Testis (tissue), 3 donors: ENCODE data around the gene WASF2. TPM values are rescaled to one million over a fixed set of nuclear protein-coding genes. Genes with fewer than 3 reads are reported as not detected.
A peak's percentile ranks its signal among the peaks of the same experiment; 100 is the strongest.

Source experiments
- DNase-seq: peaks from one replicate; pipeline ENCODE4 v3.0.0-alpha.2; 2019
- H3K27ac ChIP-seq, 2 donors: fragments of 200-600 bp; sonication (generic); one replicate each; pipeline ENCODE4 v1.5.1; 2019
- H3K27me3 ChIP-seq: fragments of 200-600 bp; sonication (generic); one replicate; pipeline ENCODE4 v1.5.1; 2019
- H3K36me3 ChIP-seq: fragments of 200-600 bp; sonication (generic); one replicate; pipeline ENCODE4 v1.5.1; 2017; ENCODE audit warnings: low read depth; ENCODE audit errors: missing control alignments
- H3K4me1 ChIP-seq: fragments of 200-600 bp; sonication (generic); one replicate; pipeline ENCODE4 v1.5.1; 2019
- H3K4me3 ChIP-seq, 2 donors: fragments of 200-600 bp; sonication (generic); one replicate each; pipeline ENCODE4 v1.5.1; 2017 to 2019
- H3K9me3 ChIP-seq: fragments of 200-600 bp; sonication (generic); one replicate; pipeline ENCODE4 v1.5.1; 2017
- POLR2A ChIP-seq: fragments of 450-650 bp; IDR thresholded peaks from one replicate; pipeline ENCODE4 v1.6.1; 2017; ENCODE audit warnings: antibody characterized with exemption, mild to moderate bottlenecking, moderate library complexity
- WGBS, 2 donors: methylation state at CpG; one replicate each; pipeline ENCODE4 v1.1.5; 2018; 5-methylcytosine and 5-hydroxymethylcytosine counted together
- intact Hi-C: fragments of 100-400 bp; cut with DNase I; formaldehyde crosslinking; loops from one replicate; pipeline ENCODE4 v1.15.1; 2023; ENCODE audit warnings: low total_unique reads
- polyA plus RNA-seq: library from polyadenylated mRNA; stranded (reverse); fragments of 350-450 nt; fragmentation: Illumina TruSeq; extraction: RNeasy Lipid Tissue Mini Kit (QIAGEN cat#74804); gene quantifications from one replicate; pipeline ENCODE4 v1.2.3, GENCODE V29; 2014; ENCODE audit warnings: low read depth, low replicate concordance; ENCODE audit not compliant: insufficient read depth
- total RNA-seq, 2 donors: library from RNA; depleted of rRNA; stranded (reverse); fragments of >200 nt; gene quantifications; one replicate each; pipeline ENCODE4 v1.2.3, GENCODE V29; 2016
- TF ChIP-seq, protein P1 (sequence below), 3 experiments: fragments of 450-650 bp in 2 of 3; fragments of 200-600 bp in 1 of 3; sonication (generic) in 1 of 3; IDR thresholded peaks; one replicate each; pipeline ENCODE4 v1.5.1; 2016 to 2019; ENCODE audit warnings: antibody characterized with exemption in 3 of 3, mild to moderate bottlenecking in 2 of 3, moderate library complexity in 1 of 3

Gene WASF2
- total and polyA plus RNA-seq, 3 donors from 2014 or later, result 57.8 to 128 (median 58.0) TPM

DNA sequence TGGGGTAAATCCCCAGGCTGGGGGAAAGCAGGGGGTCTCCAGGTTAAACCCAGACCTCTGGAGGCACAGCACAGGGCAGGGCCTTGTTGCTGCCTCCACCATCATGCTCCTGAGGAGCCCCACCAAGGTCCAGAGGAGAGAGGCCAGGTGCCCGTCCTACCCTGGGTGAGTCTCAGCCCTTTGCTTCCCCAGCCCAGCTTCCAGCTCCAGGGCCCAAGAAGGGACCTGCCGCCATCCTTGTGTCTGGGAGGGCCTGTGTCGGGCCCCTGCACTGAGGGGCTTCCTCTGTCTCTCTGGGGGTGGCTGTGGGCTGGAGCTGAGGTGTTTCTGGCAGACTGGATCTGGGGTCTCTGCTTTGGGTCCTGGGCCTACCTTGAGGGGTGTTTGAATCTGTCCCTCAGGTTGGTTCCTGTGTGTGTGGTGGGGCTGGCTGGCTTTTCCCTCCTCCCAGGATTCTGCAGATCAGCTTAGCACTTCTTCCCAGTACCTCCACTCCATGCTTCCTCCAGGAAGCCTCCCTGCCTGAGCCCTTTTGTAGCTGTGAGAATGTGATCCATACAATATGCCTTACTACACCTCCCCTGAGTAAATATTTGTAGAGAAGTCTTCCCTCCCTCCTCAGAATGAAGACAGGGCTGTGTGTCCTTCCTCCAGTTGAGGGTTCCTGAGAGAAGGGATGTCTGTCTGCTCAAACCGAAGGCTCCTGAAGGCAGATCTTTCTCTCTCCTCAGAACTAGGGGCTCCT lies 91.4 kb downstream of the WASF2 start:
- Histone ChIP-seq H3K27me3 (no peaks in the 10 kb centered on the region), H3K4me1 (peaks cover 21% of the 10 kb centered on the region), H3K4me3 (no peak overlapping the region), H3K27ac (no peak overlapping the region), H3K36me3 (no peaks in the 10 kb centered on the region), H3K9me3 (no peaks in the 10 kb centered on the region)
- TF ChIP-seq POLR2A, result no peak
- TF ChIP-seq, protein P1, sequence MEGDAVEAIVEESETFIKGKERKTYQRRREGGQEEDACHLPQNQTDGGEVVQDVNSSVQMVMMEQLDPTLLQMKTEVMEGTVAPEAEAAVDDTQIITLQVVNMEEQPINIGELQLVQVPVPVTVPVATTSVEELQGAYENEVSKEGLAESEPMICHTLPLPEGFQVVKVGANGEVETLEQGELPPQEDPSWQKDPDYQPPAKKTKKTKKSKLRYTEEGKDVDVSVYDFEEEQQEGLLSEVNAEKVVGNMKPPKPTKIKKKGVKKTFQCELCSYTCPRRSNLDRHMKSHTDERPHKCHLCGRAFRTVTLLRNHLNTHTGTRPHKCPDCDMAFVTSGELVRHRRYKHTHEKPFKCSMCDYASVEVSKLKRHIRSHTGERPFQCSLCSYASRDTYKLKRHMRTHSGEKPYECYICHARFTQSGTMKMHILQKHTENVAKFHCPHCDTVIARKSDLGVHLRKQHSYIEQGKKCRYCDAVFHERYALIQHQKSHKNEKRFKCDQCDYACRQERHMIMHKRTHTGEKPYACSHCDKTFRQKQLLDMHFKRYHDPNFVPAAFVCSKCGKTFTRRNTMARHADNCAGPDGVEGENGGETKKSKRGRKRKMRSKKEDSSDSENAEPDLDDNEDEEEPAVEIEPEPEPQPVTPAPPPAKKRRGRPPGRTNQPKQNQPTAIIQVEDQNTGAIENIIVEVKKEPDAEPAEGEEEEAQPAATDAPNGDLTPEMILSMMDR (IDR thresholded peaks at IDR 0.05), result no peak
- WGBS, 2 donors, result 63 to 89% methylated on average over 1 to 4 of the region's 4 CpGs
- intact Hi-C loops, result loop anchor here (10.0 kb wide), 1 partner anchor 206 kb away; the partner anchor contains the start of gene AHDC1
- DNase-seq, result no peak

DNA sequence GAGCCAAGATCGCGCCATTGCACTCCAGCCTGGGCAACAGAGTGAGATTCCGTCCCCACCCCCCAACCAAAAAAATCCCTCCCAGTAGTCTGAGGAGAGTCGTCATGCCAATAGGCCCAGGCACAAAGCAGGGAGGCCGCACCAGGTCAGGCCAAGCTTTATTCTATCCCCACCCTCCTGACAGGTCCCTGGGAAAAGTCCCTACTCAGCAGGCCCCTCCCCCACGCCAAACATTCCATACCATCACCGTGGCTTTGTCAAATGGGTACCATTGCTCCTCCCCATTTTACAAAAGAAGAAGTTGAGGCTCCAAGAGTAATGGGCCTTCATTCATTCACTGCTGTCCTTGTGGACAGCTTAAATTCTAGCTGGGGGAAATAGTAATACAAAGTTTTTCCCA lies 92.2 kb downstream of the WASF2 start:
- 81 to 85% methylated on average over 7 of the region's 7 CpGs for WGBS, 2 donors
- no peak overlapping the region for H3K4me3 ChIP-seq
- peaks cover 13% of the 10 kb centered on the region for H3K4me1 ChIP-seq
- DNase-seq, result no peak
- H3K9me3 ChIP-seq, result no peaks in the 10 kb centered on the region
- TF ChIP-seq, protein P1 (IDR thresholded peaks at IDR 0.05), result no peak
- no peaks in the 10 kb centered on the region for H3K36me3 ChIP-seq
- no peaks in the 10 kb centered on the region for H3K27me3 ChIP-seq
- intact Hi-C loops, result loop anchor here (10.0 kb wide), 1 partner anchor 207 kb away; the partner anchor contains the start of gene AHDC1
- H3K27ac ChIP-seq, result no peak overlapping the region

DNA sequence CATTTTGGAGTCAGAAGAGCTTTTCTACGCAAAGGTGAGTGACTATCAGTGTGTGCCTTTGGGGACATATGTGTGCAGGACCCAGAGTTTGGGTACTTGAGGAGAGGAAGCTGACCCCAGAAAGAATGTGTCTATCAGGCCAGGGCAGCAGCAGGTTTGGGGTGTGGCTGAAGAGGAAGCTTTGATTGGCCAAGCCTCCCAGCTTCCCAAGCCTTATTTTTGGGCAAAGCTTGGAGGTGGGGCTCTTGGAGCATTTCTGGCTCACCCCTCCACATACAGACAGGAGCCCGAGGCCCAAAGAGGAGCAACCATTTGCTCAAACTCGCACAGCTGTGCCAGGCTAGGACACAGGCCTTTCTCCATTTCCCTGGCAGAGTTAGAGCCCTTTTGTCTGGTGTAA lies 92.9 kb downstream of the WASF2 start:
- Histone ChIP-seq H3K27me3 (no peaks in the 10 kb centered on the region), H3K4me3 (no peak overlapping the region), H3K9me3 (no peaks in the 10 kb centered on the region), H3K36me3 (no peaks in the 10 kb centered on the region), H3K4me1 (peaks cover 9% of the 10 kb centered on the region), H3K27ac (no peak overlapping the region)
- 70 to 90% methylated on average over 2 to 3 of the region's 3 CpGs for WGBS, 2 donors
- TF ChIP-seq, protein P1 (IDR thresholded peaks at IDR 0.05), result no peak
- no peak for TF ChIP-seq POLR2A
- no peak for DNase-seq
- intact Hi-C loops, result loop anchor here (10.0 kb wide), 1 partner anchor 208 kb away; the partner anchor contains the start of gene AHDC1

DNA sequence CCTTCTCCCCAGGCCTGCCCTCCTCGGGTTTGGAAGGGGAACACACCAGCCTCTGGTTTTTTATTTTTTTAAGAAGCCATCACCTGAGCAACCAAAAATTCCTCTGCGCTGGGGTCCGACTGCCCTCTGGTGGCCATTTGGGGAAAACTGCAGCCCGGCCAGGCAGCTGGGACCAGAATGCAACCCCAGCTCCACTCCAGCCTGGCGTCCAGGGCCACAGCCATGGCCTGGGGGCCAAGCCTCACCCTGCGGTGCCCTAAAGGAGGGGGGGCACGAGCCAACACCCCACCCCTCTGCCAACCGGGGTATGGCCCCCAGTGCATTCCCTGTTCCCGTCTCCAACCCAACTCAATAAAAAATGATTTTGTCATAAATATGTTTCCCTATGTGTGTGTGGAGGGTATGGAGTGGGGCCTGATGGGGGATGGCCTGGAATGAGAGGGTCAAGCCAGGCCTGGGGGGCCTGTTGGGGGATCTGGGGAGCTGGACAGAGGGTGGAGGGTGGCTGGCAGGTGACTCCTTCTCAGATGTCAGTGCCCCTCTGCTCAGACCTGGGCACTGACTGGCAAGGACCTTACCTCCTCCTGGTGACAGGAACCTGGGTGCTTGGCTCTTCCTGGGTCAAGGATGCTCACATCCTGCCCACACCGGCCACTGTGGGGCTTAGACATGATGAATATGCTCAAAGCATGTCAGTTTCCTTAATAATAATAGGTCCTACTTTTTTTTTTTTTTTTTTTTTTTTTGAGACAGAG lies 94.3 kb downstream of the WASF2 start:
- H3K27me3 ChIP-seq, result no peaks in the 10 kb centered on the region
- no peaks in the 10 kb centered on the region for H3K9me3 ChIP-seq
- DNase-seq, result peak; percentile 76
- intact Hi-C loops, result loop anchor here (10.0 kb wide), 1 partner anchor 209 kb away; the partner anchor contains the start of gene AHDC1
- 12 to 24% methylated on average over 8 to 10 of the region's 10 CpGs for WGBS, 2 donors
- TF ChIP-seq POLR2A, result no peak
- TF ChIP-seq, protein P1 (IDR thresholded peaks at IDR 0.05), result peak; percentile 92 to 98 (median 95)
- no peak overlapping the region for H3K27ac ChIP-seq
- H3K4me1 ChIP-seq, result peaks cover 17% of the 10 kb centered on the region
- H3K4me3 ChIP-seq, result no peak overlapping the region
- H3K36me3 ChIP-seq, result no peaks in the 10 kb centered on the region
